ENCODE results near the gene HTRA3. TPM values are rescaled to one million over a fixed set of nuclear protein-coding genes. Genes with fewer than 3 reads are reported as not detected.

Gene HTRA3
- total RNA-seq, 1 experiment from 2014 or later: not detected

DNA sequence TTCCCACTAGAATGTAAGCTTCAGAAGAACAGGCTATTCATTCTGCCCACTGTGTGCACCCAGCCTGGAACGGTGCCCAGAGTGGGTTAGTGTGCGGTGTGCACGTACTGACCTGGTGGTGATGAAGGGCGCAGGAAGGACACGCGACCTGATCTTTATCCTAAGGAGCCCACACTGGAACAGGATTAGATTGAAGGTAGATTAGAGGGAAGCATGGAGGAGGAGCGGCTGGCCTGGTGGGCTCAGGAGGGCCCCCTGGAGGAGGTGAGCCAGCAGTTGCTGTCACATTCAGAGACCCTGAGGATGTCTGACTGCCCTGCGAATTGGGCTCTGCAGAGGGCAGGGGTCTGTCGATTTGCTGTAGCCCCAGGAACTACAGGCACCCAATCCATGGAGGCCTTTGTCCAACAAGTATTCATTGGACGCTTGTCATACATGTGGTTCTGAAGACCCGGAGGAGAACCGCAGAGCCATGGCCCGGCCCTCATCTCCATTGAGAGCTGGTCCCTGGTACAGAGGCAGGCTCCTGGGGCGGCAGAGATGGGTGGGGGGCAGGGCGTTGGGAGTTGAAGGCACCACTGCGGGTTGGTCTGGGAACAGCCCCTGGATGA is 73.2 kb downstream of the HTRA3 start:
- Histone ChIP-seq H3K9ac (ENCODE audit: low read length) (no peak overlapping the region), H3K36me3 (ENCODE audit: insufficient read depth, low read length) (no peaks in the 10 kb centered on the region), H3K4me2 (ENCODE audit: low read depth, low read length, poor library complexity, severe bottlenecking) (no peak overlapping the region), H3K27ac (ENCODE audit: low read length) (no peak overlapping the region), H3K9me3 (ENCODE audit: low read length) (no peaks in the 10 kb centered on the region), H3K27me3 (ENCODE audit: low read length) (no peaks in the 10 kb centered on the region), H2AFZ (ENCODE audit: low read length) (no peak overlapping the region), H3K4me3 (ENCODE audit: low read length) (no peak overlapping the region), H3K9me2 (replicated peaks; ENCODE audit: insufficient read depth, low read length) (no peaks in the 10 kb centered on the region), H3K79me2 (ENCODE audit: low read length) (no peaks in the 10 kb centered on the region), H4K20me1 (ENCODE audit: insufficient read depth, low read depth, low read length) (no peaks in the 10 kb centered on the region), H3K4me1 (ENCODE audit: low read length) (no peaks in the 10 kb centered on the region)
- no peak for DNase-seq

DNA sequence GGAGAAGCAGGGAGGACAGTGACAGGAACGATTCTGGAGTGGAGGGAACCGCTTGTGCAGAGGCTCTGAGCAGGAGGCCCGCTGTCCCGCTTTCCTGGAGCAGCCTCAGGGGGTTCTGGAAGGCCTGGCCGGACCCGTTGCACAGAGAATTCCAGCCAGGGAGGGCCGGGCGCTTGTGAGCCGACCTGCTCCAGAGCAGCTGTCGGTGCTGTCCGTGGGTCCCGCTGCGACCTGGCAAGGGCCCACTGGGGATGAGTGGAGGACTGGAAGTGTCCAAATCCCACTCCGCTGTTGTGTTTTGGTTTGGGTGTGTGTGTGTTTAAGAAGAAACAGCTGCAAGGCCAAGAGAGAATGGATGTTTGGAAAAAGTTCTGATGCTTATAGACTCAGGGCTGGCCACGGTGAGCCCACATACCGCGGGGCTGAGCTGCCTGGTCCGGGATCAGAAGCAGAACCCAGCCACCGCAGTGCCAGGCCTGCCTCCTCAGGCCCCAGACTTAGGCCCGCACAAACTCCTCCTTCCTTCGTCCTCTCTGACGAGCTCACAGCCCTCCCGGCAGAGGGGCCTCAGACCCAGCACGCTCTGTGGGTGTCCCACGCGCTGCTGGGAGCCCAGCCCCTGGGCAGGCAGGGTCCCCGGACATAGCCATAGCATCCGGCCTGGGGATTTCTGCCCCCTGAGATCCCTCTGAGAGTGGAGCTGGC is 73.9 kb downstream of the HTRA3 start:
- Histone ChIP-seq H4K20me1 (ENCODE audit: insufficient read depth, low read depth, low read length) (no peaks in the 10 kb centered on the region), H3K36me3 (ENCODE audit: insufficient read depth, low read length) (no peaks in the 10 kb centered on the region), H3K4me1 (ENCODE audit: low read length) (no peaks in the 10 kb centered on the region), H3K4me3 (ENCODE audit: low read length) (no peak overlapping the region), H3K9me3 (ENCODE audit: low read length) (no peaks in the 10 kb centered on the region), H3K79me2 (ENCODE audit: low read length) (no peaks in the 10 kb centered on the region), H2AFZ (ENCODE audit: low read length) (no peak overlapping the region), H3K27me3 (ENCODE audit: low read length) (no peaks in the 10 kb centered on the region), H3K4me2 (ENCODE audit: low read depth, low read length, poor library complexity, severe bottlenecking) (no peak overlapping the region), H3K9ac (ENCODE audit: low read length) (no peak overlapping the region), H3K9me2 (replicated peaks; ENCODE audit: insufficient read depth, low read length) (no peaks in the 10 kb centered on the region), H3K27ac (ENCODE audit: low read length) (no peak overlapping the region)
- DNase-seq: no peak

DNA sequence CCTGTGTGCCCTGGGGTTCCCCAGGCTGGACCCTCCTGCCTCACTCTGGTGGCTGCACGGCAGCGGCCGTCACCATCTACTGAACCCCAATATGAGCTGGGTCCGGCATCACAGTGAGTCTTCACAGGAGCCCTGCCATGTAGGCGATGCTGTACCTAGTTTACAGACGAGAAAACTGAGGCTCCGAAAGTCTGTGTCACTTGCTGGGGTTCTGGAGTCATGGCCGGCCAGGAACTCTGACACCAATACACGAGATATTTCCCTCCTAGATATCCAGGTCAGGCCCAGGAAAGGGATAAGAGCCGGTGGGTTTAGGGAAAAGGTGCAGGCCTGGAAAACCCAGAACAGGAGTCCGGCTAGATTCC is 74.4 kb downstream of the HTRA3 start:
- Histone ChIP-seq H3K4me2 (ENCODE audit: low read depth, low read length, poor library complexity, severe bottlenecking) (no peak overlapping the region), H3K27ac (ENCODE audit: low read length) (no peak overlapping the region), H3K79me2 (ENCODE audit: low read length) (no peaks in the 10 kb centered on the region), H3K36me3 (ENCODE audit: insufficient read depth, low read length) (no peaks in the 10 kb centered on the region), H3K9me3 (ENCODE audit: low read length) (no peaks in the 10 kb centered on the region), H3K4me1 (ENCODE audit: low read length) (no peaks in the 10 kb centered on the region), H3K9ac (ENCODE audit: low read length) (no peak overlapping the region), H3K27me3 (ENCODE audit: low read length) (no peaks in the 10 kb centered on the region), H3K4me3 (ENCODE audit: low read length) (no peak overlapping the region), H2AFZ (ENCODE audit: low read length) (no peak overlapping the region), H3K9me2 (replicated peaks; ENCODE audit: insufficient read depth, low read length) (no peaks in the 10 kb centered on the region), H4K20me1 (ENCODE audit: insufficient read depth, low read depth, low read length) (no peaks in the 10 kb centered on the region)
- DNase-seq: no peak

DNA sequence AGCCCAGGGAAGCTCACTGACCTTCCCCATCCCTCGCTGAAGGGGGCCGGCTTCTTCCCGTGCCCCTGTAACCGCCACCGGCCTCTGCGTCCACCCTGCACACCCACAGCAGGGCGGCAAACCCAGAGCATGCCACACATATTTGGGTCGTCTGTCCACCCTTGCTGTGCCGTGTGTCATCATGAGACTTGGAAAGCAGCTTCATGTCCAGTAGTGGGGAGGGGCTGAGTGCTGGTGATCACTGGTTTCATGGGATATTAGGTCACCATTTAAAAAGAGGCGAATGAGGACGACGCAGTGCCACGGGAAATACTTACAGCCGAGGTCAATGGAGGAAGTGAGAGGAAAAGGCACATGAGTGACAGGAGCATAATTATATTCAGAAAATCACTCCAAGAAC is 74.8 kb downstream of the HTRA3 start:
- no peak for DNase-seq
- Histone ChIP-seq H3K4me2 (ENCODE audit: low read depth, low read length, poor library complexity, severe bottlenecking) (no peak overlapping the region), H3K36me3 (ENCODE audit: insufficient read depth, low read length) (no peaks in the 10 kb centered on the region), H3K27me3 (ENCODE audit: low read length) (no peaks in the 10 kb centered on the region), H3K4me1 (ENCODE audit: low read length) (no peaks in the 10 kb centered on the region), H4K20me1 (ENCODE audit: insufficient read depth, low read depth, low read length) (no peaks in the 10 kb centered on the region), H3K79me2 (ENCODE audit: low read length) (no peaks in the 10 kb centered on the region), H3K27ac (ENCODE audit: low read length) (no peak overlapping the region), H3K9me2 (replicated peaks; ENCODE audit: insufficient read depth, low read length) (no peaks in the 10 kb centered on the region), H3K4me3 (ENCODE audit: low read length) (no peak overlapping the region), H2AFZ (ENCODE audit: low read length) (no peak overlapping the region), H3K9ac (ENCODE audit: low read length) (no peak overlapping the region), H3K9me3 (ENCODE audit: low read length) (no peaks in the 10 kb centered on the region)

DNA sequence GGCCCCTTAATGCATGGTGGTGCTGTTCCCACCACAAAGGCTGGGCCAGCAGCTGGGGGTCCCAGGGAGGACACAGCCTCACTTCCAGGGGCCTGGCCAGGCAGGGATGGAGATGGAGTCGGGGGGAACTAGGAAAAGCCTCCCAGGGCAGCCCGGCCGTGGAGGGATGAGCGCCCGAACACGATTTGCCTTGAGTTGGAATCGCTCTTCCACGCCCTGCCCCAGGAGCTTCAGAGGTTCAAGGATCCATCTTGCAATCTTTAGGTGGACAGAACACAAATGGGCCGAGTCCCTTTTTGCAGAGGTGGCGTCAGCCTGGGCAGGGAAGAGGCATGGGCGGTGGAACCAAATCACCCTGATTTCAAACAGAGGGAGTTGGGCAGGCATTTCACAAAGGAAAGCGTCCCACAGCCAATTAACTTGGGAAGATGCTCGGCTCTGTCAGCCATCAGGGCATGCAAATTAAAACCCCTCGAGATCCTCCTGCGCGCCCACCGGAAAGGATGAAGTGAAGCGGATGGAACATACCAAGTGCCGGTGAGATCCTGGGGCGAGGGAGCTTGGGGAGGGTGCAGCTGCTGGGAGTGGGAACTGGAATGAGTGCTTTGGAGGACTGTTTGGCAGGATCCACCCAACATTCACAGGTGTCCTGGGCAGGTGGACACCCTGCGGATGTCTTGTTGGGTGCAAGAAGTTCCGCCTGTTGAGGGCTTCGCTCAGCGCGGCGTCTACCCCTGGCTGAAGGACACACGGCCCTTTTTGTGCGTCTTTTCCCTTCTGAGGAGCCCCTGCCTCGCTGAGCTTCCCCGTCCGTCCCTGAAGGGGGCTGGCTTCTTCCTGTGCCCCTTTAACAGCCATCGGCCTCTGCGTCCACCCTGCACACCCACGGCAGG is 75.7 kb downstream of the HTRA3 start:
- no peaks in the 10 kb centered on the region for H3K9me2 ChIP-seq (replicated peaks; ENCODE audit: insufficient read depth, low read length)
- no peak overlapping the region for H3K4me2 ChIP-seq (ENCODE audit: low read depth, low read length, poor library complexity, severe bottlenecking)
- H2AFZ ChIP-seq (ENCODE audit: low read length): no peak overlapping the region
- no peaks in the 10 kb centered on the region for H3K27me3 ChIP-seq (ENCODE audit: low read length)
- no peak overlapping the region for H3K27ac ChIP-seq (ENCODE audit: low read length)
- no peaks in the 10 kb centered on the region for H3K9me3 ChIP-seq (ENCODE audit: low read length)
- H3K36me3 ChIP-seq (ENCODE audit: insufficient read depth, low read length): no peaks in the 10 kb centered on the region
- no peak for DNase-seq
- H3K79me2 ChIP-seq (ENCODE audit: low read length): no peaks in the 10 kb centered on the region
- H3K4me3 ChIP-seq (ENCODE audit: low read length): no peak overlapping the region
- H4K20me1 ChIP-seq (ENCODE audit: insufficient read depth, low read depth, low read length): no peaks in the 10 kb centered on the region
- H3K9ac ChIP-seq (ENCODE audit: low read length): no peak overlapping the region
- H3K4me1 ChIP-seq (ENCODE audit: low read length): no peaks in the 10 kb centered on the region

DNA sequence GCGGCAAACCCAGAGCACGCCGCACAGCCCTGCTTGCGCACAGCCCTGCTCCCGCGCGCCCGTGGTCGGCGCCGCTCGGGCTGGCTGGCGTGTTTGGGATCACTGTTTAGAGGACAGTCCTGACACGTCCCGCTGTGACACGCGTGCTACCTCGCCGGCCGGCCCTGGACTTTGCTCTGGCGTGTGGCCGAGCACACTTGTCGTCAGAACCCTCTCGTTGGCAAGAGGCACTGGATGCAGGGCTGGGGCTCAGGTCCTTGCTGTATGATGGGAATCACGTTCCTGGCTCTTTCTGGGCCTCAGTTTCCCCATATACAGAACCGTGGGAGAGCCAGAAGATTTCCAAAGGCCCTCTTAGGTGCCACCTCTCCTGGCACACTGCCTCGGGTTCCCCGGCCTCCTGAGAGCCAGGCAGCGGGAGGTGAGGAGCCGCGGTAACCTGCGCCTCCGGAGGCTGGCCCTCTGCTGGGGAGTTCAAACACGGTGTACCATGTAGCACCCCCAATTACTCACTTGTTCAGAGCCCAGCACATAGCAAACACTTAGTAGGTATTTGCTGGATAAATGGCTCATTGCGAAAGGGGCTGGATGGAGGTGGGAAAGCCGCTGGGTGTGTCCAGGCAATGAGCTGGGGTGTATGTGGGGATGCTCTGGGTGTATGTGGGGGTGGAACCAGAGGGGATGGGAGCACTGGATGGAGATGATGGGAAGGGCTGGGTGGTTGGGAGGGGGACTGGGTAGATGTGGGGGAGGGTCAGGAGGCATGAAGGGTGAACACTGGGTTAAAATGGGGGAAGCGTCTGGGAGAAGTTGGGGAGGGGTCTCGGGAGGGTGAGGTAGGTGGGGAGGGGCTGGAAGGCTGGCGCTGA is 76.6 kb downstream of the HTRA3 start:
- H3K9me3 ChIP-seq (ENCODE audit: low read length): no peaks in the 10 kb centered on the region
- no peaks in the 10 kb centered on the region for H3K9me2 ChIP-seq (replicated peaks; ENCODE audit: insufficient read depth, low read length)
- no peak for DNase-seq

DNA sequence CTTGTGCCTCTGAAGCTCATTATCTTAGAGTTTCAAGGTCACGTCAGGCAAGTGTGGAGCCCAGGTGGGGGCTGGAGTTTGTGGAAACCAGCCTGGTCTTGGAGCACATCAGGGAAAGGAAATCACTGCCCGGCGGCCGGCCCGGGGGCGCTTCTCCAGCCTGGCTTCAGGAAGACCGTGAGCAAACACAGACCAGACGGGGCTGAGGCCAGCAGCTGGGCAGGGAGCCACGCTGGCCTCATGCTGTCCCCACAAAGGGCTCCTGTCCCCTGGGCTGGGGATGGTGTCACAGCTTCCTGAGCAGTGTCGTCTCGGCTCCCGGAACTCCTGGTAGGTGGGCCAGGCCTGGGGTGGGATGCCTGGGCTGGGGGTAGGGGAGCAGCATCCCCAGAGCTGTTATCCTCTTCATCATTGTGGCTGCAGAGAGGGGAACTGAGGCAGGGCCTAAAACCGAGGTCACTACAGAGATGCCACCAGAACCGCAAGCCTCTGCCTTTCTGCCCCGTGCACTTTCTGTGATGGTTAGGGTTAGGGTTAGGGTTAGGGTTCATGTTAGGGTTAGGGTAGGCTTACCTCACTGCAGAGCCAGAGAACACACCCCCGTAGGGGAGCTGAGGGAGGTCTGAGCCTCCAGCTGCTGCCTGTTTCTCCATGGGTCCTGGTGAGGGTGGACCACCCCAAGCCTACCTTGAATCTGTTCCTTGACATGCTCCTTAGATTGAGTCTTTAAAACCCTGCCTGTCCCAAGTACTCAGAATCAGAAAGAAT is 77.5 kb downstream of the HTRA3 start:
- Histone ChIP-seq H2AFZ (ENCODE audit: low read length) (no peak overlapping the region), H3K9me2 (replicated peaks; ENCODE audit: insufficient read depth, low read length) (no peaks in the 10 kb centered on the region), H3K4me3 (ENCODE audit: low read length) (no peak overlapping the region), H3K79me2 (ENCODE audit: low read length) (no peaks in the 10 kb centered on the region), H3K9ac (ENCODE audit: low read length) (no peak overlapping the region), H4K20me1 (ENCODE audit: insufficient read depth, low read depth, low read length) (no peaks in the 10 kb centered on the region), H3K9me3 (ENCODE audit: low read length) (no peaks in the 10 kb centered on the region), H3K27me3 (ENCODE audit: low read length) (no peaks in the 10 kb centered on the region), H3K4me1 (ENCODE audit: low read length) (no peaks in the 10 kb centered on the region), H3K27ac (ENCODE audit: low read length) (no peak overlapping the region), H3K36me3 (ENCODE audit: insufficient read depth, low read length) (no peaks in the 10 kb centered on the region), H3K4me2 (ENCODE audit: low read depth, low read length, poor library complexity, severe bottlenecking) (no peak overlapping the region)
- no peak for DNase-seq

More for the DNA sequence above, 76.6 kb downstream of the HTRA3 start:
- Histone ChIP-seq H3K4me1 (ENCODE audit: low read length) (no peaks in the 10 kb centered on the region), H3K9ac (ENCODE audit: low read length) (no peak overlapping the region), H3K27ac (ENCODE audit: low read length) (no peak overlapping the region), H3K79me2 (ENCODE audit: low read length) (no peaks in the 10 kb centered on the region), H2AFZ (ENCODE audit: low read length) (no peak overlapping the region), H3K36me3 (ENCODE audit: insufficient read depth, low read length) (no peaks in the 10 kb centered on the region), H4K20me1 (ENCODE audit: insufficient read depth, low read depth, low read length) (no peaks in the 10 kb centered on the region), H3K4me2 (ENCODE audit: low read depth, low read length, poor library complexity, severe bottlenecking) (no peak overlapping the region), H3K4me3 (ENCODE audit: low read length) (no peak overlapping the region), H3K27me3 (ENCODE audit: low read length) (no peaks in the 10 kb centered on the region)
